ENCODE results near the gene TUBA4A. TPM values are rescaled to one million over a fixed set of nuclear protein-coding genes. Genes with fewer than 3 reads are reported as not detected.
A peak's percentile ranks its signal among the peaks of the same experiment; 100 is the strongest.

Gene TUBA4A
- total and polyA plus RNA-seq, 10 of the 15 experiments (the other 5 are each of a cell fraction or from before 2014, with no cell fraction given) = 58.2 to 325 (median 134) TPM

DNA sequence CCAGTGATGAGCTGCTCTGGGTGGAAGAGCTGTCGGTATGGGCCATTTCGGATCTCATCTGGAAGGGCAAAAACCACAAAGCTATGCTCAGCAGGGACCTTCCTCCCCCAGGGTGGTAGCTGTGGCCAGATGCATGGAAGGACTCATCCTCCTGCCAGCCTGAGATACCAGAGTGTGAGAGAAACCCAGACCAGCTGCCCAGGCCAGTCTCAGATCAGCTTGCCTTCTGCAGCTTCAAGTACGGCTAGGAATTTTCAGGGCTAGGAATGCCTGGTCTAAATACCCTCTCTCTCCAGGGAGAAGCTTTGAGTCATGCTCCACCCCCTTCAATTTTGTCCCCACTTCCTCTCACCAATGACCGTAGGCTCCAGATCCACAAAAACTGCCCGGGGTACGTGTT, 2.1 kb downstream of the TUBA4A start:
- peak overlapping the region; percentile 86 for H3K9ac ChIP-seq (ENCODE audit: control insufficient read depth, insufficient read depth, low read length)
- BruUV-seq (replicated peaks) = no TSS peak
- H3K4me3 ChIP-seq = peak overlapping the region; percentile 86
- ChIA-PET SMC1A (ENCODE audit: uncharacterized antibody, unreplicated experiment) (interaction anchor here (0.9 to 8.6 kb wide), 9 partner anchors 13 to 81 kb away, joined by 3 to 98 read pairs (median 7); partner anchors contain the start of genes ANKZF1, ATG9A, CNPPD1 and DNAJB2), POLR2A (interaction anchor here (1.3 to 9.0 kb wide), 9 partner anchors 22 to 75 kb away, joined by 3 to 160 read pairs (median 7); partner anchors contain the start of genes ANKZF1, ATG9A, CNPPD1 and DNAJB2), RAD21 (ENCODE audit: unreplicated experiment) (interaction anchor here (1.1 to 5.1 kb wide), 5 partner anchors 10 to 48 kb away, joined by 3 to 53 read pairs (median 4); partner anchors contain the start of gene DNAJB2), CTCF (interaction anchor here (0.8 to 6.1 kb wide), 8 partner anchors 22 to 81 kb away, joined by 3 to 65 read pairs (median 4); partner anchors contain the start of genes ANKZF1, ATG9A and DNAJB2)
- intact Hi-C loops (cut with micrococcal nuclease; ENCODE audit: unreplicated experiment) = loop anchor here (2.0 kb wide), 2 partner anchors 23 to 75 kb away; partner anchors contain the start of genes ANKZF1, ATG9A and CNPPD1
- ATAC-seq = no peak
- 0 out of 2 replicates have a peak, but pooled peaks cover 4% of the 10 kb centered on the region for H4K20me1 ChIP-seq (ENCODE audit: control insufficient read depth, insufficient read depth)
- H3K27ac ChIP-seq (ENCODE audit: control insufficient read depth, insufficient read depth) = peak overlapping the region; percentile 77; the same call in 1 of the 2 replicates
- 56% methylated on average over 6 of the region's 6 CpGs for WGBS (ENCODE audit: insufficient coverage, insufficient replicate concordance, low lambda C conversion rate, missing lambda C conversion rate)
- no peak overlapping the region for H2AFZ ChIP-seq (ENCODE audit: control insufficient read depth, low read depth, low read length)
- no peaks in the 10 kb centered on the region for H3K27me3 ChIP-seq (replicated peaks in 1 of 2; ENCODE audit: control insufficient read depth in 2 of 2, insufficient read depth in 2 of 2, low read length in 1 of 2)
- TF ChIP-seq SPI1 (IDR thresholded peaks at IDR 0.05; ENCODE audit: borderline replicate concordance, insufficient read depth, low read depth, low read length) (peak; percentile 22; the same call in 1 of the 2 replicates), RUNX3 (IDR thresholded peaks at IDR 0.05; ENCODE audit: low read length) (0 out of 2 replicates have a peak, but pooled peaks have one; percentile 5), NR2C1 (IDR thresholded peaks at IDR 0.05) (no peak), SMARCA5 (IDR thresholded peaks at IDR 0.05) (no peak)
- H3K36me3 ChIP-seq (ENCODE audit: control insufficient read depth in 2 of 2, insufficient read depth in 2 of 2, low read length in 1 of 2) = peaks cover 12 to 19% of the 10 kb centered on the region in 2 experiments
- H3K4me1 ChIP-seq (ENCODE audit: control insufficient read depth, insufficient read depth, low read length) = peaks cover 41% of the 10 kb centered on the region
- H3K9me3 ChIP-seq (replicated peaks; ENCODE audit: control insufficient read depth, insufficient read depth, low read length) = no peaks in the 10 kb centered on the region
- in situ Hi-C loops (cut with MboI) = no loop called here
- peaks cover 47% of the 10 kb centered on the region for H3K79me2 ChIP-seq (ENCODE audit: control insufficient read depth, insufficient read depth, low read length)
- peak overlapping the region; percentile 92 for H3K4me2 ChIP-seq (ENCODE audit: control insufficient read depth, insufficient read depth)
- FAIRE-seq = no peak
- DNase-seq (ENCODE audit: low read depth, low spot score) = no peak

All from GM12878 (cell line).